GDM1 (cell line): ENCODE data around the gene RSF1.

Experiments
- DNase-seq: peaks from one replicate; lab custom pipeline; 2025; lab: John Stamatoyannopoulos, UW

RSF1 gene

DNA sequence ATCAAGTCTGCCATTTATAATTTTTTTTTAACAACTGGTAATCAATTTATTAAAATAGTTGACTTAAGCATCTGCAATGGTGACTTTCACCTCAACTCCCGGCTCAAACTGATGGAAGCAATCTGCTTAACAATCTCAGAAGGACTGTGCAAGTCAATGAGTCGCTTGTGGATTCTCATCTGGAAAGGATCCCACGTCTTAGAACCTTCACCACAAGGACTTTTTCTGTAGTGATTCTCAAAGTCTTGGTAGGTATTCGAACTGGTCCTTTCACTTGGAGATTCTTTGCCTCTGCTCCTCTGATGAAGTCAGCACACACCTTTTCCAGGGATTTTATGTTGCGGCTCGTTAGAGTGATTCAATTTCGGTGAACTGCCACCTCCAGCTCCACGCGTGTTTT lies 7.3 kb downstream of the RSF1 start:
- no peak for DNase-seq

DNA sequence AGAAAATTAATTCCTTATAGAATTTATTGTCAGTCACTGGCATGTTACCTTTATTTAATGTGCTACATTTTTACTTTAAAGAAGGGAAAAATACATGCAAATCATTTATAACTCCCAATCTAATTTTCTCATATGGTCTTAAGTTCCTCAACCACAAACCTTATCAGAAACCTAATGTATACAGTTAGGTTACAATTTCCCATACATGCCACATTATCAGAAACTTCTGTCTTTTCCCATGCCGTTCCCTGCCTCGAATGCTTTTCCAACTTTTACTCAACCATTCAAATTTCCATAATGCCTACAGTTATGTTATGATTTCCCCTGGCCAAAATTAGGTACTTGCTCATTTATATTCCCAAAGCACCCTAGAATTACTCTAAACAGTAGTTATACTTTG lies 13.5 kb downstream of the RSF1 start:
- no peak for DNase-seq

DNA sequence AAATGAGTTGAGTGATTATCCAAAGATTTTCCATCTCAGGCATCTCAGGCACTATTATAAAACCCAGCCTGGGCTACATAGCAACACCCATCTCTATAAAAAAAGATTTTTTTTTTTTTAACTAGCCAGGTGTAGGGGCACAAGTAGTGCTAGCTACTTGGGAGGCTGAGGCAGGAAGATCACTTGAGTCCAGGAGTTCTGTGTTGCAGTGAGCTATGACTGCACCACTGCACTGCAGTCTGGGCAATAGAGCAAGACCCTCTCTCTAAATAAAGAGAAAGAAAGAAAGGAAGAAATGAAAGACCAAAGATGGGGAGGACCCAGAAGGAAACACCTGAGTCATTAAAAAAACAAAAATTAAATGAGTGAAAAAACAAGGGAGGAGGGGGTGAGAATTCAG lies 14.1 kb downstream of the RSF1 start:
- DNase-seq = no peak

DNA sequence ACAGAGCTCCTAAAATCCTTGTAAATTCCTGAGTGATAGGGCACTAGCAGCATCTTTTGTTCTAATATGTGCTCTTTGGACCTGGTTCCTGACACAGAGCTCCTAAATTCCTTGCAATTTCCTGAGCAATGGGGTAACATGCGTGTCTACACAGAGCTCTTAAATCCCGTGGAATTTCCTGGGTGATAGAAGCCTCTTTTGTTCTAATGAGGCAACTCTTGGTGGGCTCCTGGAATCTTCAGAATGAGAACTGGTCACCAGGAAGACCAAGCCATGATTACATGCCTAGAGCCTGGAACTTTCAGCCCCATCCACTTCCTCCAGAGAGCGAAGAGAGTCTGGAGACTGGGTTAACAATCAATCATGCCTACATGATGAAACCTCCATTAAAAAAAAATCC lies 19.0 kb downstream of the RSF1 start:
- DNase-seq = no peak

DNA sequence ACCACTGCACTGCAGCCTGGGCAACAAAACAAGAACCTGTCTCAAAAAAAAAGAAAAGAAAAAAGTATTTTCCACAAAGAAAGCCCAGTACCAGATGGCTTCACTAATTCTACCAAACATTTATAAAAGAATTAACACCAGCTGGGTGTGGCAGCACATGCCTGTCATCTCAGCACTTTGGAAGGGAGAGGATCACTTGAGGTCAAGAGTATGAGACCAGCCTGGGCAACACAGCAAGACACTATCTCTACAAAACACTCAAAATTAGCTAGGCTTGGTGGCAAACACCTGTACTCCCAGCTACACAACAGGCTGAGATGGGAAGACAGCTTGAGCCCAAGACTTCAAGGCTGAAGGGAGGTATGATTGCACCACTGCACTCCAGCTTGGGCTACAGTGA lies 20.1 kb downstream of the RSF1 start:
- DNase-seq = no peak

DNA sequence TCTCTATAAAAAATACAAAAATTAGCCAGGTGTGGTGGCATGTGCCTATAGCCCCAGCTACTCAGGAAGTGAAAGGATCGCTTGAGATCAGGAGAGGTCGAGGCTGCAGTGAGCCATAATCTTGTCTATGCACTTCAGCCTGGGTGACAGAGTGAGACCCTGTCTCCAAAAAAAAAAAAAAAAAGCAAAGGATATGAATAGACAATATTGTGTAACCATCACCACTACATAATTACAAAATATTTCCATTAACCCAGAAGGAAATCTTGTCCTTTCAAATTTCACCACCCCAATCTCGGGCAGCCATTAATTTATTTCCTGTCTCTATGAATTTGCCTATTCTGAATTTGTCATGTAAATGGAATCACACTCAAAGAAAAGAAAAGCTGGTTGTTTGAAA lies 21.2 kb downstream of the RSF1 start:
- DNase-seq = no peak

DNA sequence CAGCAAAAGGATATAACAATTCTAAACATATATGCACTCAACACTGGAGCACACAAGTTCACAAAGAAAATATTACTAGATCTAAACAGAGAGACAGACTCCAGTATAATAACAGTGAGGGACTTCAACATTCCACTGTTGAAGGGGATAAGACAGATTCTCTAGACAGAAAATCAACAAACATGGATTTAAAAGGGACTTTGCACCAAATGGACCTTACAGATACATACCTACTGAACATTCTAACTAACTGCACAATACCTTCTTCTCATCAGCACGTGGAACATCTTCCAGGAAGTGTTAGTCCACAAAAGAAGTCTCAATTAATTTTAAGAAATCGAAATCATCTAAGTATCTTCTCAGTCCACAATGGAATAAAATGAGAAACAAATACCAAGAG lies 26.6 kb downstream of the RSF1 start:
- DNase-seq = no peak

DNA sequence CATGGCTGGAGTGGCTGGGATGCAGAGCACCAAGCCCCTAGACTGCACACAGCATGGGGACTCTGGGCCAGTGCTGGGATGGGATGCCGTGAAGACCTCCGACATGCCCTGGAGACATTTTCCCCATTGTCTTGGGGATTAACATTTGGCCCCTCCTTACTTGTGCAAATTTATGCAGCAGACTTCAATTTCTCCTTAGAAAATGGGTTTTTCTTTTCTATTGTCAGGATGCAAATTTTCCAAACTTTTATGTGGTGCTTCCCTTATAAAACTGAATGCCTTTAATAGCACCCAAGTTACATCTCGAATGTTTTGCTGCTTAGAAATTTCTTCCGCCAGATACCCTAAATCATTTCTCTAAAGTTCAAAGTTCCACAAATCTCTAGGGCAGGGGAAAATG lies 29.2 kb downstream of the RSF1 start:
- no peak for DNase-seq

DNA sequence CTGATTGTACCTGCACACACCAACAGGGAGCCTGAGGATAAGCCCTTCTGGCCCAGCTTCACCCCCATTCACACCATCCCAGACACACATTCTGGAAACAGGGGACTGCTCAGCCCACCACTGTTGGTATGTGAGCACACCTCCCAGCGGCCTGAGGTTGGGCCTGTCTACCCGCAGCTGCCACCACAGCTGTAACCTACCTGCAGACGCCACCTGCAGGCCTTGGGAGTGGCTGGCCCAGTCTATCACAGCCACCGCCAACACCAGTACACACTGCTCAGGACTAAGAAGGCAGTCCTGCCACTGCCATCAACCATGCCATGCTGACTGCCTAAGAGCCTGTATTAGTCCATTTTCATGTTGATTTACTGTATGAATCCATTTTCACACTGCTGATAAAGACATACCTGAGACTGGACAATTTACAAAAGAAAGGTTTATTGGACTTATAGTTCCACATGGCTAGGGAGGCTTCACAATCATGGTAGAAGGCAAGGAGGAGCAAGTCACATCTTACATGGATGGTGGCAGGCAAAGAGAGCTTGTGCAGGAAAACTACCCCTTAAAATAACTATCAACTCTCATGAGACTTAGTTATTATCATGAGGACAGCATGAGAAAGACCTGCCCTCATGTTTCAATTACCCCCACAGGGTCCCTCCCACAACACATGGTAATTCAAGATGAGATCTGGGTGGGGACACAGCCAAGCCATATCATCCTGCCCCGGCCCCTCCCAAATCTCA lies 30.6 kb downstream of the RSF1 start:
- DNase-seq = no peak

DNA sequence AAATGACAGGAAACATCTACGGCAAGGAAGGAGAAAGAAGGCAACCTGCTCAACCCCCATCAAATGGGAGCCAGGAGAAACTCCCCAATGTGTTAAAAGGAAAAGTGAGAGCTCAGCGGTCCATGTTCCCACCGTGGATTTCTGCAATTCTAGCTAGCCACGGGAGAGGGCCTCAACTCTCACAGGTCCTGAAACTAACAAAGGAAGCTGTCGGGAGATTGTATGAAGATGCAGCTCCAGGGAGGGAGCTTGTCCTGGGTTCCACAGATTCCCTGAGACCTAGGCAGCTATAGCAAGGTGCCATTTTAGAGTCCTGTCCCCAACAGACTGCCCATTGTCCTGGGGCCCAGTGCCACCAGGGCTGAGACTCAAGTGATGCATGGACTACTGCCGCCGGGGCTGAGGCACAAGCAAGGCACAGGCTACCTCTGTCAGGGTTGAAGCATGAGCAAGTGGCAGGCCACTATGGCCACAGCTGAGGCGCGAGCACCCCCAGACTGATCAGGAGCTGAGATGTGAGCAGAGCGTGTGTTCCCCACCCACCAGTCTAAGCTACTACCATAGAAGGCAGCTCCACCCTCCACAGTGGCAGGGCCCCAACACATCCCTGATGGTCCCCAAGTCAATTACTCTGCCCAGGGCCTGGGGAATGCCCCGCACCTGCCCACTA lies 31.3 kb downstream of the RSF1 start:
- no peak for DNase-seq

DNA sequence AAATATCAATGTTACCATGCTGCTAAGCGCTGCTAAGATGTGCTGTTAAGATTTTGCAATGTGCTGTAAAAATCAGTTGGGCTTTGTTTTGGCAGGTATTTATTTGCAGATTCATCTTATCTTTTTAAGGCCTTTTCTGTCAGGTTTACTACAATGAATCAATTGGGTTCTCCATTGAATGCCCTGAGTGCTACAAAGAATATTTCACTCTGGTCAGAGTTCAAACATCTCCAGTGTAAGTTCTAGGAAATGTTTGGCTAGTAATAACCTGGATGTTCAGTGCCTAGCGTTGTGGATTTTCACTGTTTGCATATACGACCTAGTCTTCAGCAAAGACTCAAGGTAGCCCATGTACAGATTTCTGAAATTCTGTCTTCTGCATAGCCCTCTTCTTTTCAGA lies 36.0 kb downstream of the RSF1 start:
- no peak for DNase-seq

DNA sequence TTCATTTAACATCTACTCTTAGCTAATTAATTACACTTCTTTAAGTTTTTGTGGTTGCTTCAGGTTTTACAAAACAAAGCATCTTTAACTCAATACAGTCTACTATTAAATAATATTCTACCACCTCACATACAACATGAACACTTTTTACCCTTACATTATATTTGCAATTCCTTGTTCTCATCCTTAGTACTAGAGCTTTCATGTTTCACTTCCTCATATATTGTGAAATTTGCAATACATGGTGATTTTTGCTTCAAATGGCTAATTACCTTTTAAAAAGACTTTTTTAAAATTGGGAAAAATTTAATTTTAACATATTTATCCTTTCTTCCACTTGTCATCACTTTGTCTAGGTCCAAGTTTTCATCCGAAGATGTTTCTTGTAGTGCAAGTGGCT lies 37.5 kb downstream of the RSF1 start:
- no peak for DNase-seq

DNA sequence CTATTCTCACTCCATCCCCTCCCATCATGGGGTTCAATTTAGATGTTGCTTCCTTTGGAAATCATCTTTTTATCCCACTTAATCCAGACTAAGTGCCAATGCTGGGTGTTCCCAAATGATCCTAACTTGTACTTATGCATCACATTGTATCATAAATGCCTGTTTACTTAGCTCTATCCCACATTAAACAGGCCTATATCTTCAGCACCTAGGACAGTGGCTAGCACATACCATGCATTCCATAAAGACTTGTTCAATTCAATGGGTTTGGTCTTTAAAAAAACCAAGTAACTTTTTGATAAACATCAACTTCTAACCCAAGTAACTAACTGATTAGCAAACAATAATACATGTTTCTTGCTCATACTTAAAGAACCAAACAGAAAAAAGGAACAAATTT lies 40.6 kb downstream of the RSF1 start:
- no peak for DNase-seq

DNA sequence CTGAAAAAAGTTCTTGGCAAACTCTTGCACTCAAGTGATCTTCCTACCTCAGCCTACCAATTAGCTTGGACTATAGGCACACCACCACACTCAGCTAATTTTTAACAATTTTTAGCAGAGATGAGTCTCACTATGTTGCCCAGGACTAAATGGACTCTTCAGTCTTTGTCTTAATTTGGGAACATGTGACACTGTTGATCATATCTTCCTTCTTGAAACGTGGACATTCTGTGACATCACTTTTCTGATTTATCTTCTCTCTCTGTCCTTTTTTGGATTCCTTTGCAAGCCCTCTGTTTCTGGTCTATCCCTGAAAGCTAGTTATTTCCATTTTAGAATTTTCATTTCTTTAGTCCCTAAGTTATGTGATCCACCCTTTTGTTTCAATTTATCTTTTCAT lies 42.0 kb downstream of the RSF1 start:
- DNase-seq = no peak

DNA sequence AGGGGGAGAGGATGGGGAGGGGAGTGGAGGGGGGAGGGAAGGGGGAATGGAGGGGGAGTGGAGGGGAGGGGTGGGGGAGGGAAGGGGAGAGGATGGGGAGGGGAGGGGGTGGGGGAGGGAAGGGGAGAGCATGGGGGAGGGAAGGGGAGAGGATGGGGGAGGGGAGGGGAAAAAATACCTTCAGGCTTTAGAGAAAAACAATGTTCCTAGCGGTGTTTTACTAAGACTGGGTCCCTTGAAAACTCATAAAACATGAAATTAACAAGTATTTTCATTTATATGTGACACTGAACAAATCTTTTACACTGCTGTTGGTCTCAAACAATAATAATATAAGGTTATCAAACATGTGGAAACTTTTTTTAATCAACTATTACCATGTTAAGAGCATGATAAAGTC lies 42.4 kb downstream of the RSF1 start:
- no peak for DNase-seq

DNA sequence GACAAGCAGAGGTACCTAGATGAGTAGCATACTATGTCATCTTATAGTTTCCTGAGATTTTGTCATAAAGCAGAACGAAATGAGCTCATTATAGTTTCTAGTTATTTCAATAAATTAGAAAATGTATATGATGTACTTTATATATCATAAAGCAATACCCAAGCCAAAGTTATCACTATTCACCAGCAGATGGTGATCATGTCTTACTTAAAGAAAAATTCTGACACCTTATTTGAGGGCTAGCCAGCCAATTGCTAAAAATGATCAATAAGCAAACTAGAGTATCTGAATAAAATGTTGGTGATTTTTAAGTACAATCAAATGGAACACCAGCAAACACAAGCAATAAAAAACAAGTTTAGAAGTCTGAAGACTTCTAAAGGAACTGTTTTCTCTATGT lies 44.1 kb downstream of the RSF1 start:
- no peak for DNase-seq

DNA sequence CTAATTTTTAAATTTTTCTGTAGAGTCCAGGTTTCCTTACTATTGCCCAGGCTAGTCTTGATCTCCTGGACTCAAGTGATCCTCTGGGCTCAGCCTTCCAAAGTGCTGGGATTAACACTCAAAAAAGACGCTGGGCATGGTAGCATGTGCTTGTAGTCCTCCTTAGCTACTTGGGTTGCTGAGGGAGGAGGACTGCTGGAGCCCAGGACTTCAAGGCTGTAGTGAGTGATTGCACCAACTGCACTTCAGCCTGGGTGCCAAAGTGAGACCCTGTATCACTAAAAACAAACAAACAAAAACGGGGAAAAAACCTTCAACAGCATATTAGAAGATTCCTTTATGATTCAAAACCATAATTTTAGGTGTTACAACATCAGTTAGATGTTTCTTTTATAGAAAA lies 44.6 kb downstream of the RSF1 start:
- no peak for DNase-seq

DNA sequence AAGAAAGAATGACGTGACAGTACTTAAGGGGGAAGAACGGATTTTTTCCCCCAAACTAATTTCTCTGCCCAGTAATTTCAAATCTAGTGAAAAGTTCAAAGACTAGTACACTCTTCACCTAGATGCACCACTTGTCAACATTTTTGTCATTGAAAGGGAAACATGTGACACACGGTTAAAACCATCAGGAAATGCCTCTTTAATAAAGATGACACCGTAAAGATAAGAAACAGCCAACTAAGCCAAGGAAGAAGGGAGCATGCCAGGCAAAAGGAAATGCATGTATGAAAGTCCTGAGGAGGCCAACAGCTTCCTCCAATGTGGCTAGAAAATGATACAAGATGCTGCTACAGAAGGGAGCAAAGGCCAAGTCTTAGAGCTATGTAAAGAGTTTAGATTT lies 49.4 kb downstream of the RSF1 start:
- no peak for DNase-seq

DNA sequence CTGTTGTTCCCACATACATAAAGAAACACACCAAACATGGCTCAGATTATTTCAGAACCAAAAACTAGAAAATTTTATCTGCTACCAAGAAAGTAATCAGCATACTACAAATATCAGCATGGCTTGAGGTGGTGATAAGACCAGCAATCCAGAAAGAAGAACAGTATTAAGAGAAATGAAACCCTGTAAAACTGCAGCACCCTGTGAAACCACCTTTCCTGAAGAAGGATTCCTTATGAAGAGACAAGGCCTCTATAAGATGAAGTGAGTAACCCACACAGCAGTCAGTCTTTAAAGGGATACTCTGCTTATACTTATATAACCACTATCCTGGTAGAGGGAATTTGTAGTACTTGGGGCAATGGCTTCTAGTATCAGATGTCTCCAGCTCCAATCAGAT lies 49.9 kb downstream of the RSF1 start:
- no peak for DNase-seq

DNA sequence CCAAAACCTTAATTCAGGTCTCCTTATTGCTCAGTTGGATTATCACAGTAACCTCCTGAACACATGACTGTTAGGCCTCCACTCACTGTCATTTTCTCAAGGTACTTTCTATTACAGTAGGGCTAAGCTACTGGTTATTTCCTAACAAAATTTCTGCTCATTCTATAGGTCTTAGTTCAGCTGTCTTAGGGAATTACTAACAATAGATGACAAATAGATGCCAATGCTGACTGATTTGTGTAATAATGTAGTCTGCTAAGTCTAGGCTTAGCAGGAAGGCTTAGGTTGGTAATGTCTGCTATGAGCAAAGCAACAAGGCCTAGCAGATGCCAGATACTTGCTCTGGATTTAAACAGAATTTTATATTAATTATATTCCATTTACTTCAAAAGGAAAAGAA lies 58.1 kb downstream of the RSF1 start:
- no peak for DNase-seq

DNA sequence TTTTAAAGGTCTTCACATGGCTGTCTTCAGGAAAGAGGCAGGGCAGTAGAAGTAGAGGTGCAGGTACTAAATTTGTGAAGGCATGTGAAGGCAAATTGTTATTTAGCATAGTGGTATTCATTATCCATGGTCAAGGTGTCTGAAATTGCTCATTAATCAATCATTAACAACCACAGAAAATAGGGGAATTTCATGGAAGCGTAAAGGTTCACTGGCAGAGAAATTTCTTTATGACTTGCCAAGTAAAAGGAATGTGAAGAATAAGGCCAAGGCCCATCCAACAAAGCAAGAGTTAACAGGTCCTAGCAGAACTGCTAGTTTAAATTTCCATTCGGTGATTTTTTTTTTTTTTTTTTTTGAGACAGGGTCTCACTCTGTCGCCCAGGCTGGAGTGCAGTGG lies 59.0 kb downstream of the RSF1 start:
- DNase-seq = no peak

DNA sequence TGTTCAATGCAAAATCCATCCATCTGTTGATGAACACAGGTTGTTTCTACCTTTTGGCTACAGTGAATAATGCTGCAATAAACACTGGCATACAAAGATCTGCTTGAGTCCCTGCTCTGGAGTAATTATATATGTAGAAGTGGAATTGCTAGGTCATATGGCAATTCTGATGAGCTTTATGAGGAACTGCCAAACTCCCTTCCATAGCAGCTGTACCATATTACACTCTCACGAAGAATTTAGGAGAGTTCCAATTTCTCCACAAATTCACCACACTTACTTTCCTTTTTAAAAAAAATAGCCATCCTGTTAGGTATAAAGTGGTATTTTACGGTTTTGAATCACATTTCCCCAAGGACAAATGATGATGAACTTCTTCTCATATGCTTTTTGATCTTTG lies 62.2 kb downstream of the RSF1 start:
- no peak for DNase-seq

DNA sequence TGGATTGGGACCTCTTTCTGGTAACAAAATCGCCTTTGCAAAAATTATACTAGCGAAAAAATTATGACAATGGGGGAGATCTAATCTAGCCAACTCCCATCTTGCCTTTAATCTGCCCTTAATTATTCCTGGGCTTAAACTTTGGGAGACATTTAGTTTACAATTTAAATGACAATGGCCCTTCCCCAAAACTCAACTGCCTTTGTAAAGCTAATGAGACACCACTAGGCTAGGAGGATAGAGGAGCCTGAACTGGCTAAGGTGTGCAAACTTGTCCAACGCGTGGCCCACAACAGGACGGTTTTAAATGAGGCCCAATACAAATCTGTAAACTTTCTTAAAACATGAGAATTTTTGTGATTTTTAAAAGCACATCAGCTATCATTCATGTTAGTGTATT lies 67.3 kb downstream of the RSF1 start:
- DNase-seq = no peak

DNA sequence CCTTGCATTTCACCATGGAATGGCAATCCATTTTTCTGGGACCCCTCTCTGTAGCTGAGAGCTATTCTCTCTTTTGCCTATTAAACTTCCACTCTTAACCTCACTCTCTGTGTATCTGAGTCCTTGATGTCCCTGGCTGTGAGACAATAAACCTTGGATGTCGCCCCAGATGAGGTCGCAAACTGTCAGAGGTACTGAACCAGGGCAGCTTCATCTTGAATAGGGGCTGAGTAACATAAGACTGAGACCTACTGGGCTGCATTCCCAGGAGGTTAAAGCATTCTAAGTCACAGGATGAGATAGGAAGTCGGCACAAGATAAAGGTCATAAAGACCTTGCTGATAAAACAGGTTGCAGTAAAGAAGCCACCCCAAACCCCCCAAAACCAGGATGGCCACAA lies 68.0 kb downstream of the RSF1 start:
- no peak for DNase-seq
